SW 1271 (cell line): ENCODE measurements around the gene UROD.

ENCODE experiments used
- DNase-seq, 2 experiments: peaks; one replicate each; lab custom pipeline; 2025; lab: John Stamatoyannopoulos, UW

The UROD gene

DNA sequence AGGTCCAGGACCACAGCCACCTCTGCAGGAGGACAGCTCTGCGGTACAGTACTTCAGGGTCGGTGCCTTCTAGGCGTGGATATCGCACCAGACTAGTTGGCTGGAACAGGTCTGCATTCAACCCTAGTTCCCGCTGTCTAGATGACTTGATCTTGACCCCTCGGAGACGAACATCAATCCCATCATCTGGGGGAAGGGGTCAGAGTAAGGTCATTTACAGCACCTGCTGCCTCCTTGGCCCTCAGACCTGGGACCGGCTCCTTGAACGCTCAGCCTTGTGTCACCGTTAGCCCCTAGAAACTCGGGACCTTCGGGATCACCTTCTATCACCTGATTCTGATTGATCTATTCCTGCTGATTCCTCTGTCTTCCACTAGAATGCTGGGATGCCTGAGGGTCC lies 3.5 kb upstream of the UROD start:
- no peak for DNase-seq

DNA sequence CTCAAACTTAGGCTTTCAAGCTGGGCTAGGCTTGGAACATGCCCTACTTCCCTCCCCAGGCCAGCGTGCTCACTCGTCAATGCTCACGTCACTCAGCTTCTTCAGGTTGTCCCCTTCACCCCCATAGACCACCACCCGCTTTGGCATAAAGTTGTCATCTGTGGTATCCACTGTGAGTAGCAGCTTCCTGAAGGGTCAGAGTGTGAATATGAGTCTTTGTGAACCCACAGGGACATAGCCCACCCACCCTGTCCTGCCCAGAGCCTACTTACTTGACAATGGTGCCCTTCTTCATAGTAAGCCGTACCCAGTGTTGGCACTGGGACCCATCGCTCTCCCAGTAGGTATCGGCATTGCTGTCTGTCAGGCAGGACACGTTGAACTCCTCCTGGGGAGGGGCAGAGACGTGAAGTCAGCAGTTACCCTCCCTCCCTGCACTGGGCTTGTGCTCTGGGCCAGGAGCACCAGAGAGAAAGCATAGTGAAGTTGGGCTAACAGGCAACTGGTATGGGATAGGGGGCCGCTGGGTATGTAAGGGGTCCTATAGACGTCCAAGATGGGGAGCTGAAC lies 2.7 kb upstream of the UROD start:
- no peak for DNase-seq

DNA sequence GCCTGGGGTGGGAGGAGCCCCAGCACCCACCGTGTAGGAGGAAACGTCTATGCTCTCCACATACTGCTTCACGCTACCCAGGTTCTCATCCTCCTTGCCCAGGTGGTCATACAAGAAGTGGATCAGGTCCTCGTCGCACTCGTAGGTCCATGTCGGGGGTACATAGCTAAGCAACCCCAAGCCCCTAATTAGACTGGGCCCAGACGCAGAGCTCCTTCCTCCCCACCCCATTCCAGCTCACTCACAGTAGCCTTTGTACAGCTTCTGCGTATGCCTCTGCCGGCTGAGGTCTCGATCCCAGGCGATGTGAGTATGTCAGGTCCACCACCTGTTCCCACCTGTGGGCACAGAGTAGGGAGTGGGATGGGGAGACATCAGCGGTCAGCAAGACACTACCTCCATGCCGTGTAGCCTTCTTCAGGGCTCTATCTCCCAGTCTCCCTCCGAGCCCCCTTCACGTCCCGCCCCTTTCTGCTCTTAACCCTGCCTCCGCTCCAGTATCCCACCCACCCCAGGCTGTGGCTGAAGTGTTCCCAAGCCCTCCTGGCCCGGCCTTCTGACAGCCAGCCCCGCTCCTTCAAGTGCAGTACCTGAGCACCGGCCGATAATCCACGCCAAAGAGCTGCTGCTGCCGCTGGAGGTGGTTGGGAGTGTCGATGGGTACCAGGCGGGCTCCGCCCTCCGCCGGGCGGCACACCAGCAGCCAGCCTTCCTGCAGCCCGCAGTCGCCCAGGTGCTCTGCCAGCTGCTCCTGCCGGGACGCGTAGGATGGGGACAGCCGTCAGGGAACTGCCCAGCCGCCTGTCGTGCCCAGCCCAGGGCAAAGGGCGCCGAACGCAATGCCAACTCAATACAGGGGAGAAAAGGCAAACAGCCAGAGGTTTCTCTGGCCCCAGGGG lies 1.8 kb upstream of the UROD start:
- no peak for DNase-seq

DNA sequence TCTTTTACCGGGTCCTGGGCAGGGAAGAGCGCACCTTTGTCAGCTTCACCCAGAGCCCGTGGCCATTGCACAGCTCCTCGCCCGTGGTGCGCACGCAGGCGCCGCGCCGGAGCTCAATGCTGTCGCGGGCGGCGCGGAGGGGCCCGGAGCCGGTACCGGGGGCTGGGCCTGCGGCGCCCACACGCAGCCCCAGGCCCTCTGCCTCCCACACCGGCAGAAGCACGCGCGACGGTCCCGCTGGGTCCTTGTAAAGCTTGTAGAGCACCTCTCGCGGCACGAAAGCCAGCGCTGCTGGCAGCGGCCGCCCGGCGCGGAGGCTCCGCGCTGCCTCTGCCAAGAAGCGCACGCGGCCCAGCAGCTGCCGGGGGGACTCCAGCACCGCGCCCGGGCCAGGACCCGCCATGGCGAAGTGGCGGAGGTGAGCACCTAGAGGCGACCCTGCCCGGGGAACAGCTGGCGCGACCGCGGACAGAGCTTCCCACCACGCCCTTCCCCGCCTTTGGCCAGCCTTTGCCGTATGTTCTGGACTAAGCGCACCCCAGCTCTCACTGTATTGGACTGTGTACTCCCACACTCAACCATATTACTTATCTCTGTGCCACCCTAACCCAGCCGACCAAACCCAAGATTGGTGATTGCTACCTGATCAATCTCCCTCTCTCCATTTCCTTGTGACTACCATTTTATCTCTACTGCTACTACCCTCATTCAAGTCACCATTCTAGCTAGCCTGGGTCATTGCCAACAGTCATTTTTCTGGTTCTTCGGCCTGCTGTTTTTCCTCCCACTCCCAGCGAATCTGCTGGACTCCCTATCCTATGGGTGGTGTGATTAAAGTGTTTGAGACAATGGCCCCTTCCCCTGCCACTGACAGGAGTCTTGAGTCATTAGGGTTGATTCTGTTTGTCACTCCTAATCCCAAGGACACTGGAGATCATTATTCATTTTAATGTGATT lies 921 bp upstream of the UROD start, which contains the start of gene HECTD3:
TSS of gene HECTD3 (minus strand) at position 470 of the 957 bp plus-strand sequence. CDS start at position 403, 67 bp downstream.
- peak; percentile 26 to 71 for DNase-seq

GRCh38 chr1:45012639-45013278 lies 705 bp downstream of the UROD start:
- peak in 1 of 2 experiments; percentile 42 for DNase-seq

- no peak for DNase-seq
Observed at GRCh38 chr1:45013551-45014209, 1.6 kb downstream of the UROD start.

- DNase-seq = peak; percentile 21 to 59
Observed at GRCh38 chr1:45014321-45015028, 2.4 kb downstream of the UROD start.

DNA sequence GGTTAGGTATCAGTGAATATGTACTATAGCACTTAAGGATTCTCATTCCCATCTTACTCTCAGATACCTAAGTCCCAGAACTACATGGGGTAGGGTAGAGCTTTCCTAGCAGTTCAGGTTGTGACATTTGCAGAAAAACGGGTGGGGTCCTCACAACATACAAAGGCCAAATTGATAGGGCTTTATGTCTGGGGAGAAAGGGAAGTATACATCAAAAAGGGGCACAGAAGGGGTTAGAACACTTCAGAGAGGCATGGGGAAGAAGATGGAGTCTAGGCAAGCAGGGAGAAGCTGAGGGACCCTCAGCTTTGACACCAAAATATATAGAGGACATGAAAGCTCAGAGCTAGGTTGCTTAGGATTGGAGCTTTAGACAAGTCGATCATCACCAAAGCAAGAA lies 3.6 kb downstream of the UROD start:
- no peak for DNase-seq

- no peak for DNase-seq
Observed at GRCh38 chr1:45016090-45016697, 4.1 kb downstream of the UROD start.

GRCh38 chr1:45016767-45017166 lies 4.7 kb downstream of the UROD start:
- no peak for DNase-seq

DNA sequence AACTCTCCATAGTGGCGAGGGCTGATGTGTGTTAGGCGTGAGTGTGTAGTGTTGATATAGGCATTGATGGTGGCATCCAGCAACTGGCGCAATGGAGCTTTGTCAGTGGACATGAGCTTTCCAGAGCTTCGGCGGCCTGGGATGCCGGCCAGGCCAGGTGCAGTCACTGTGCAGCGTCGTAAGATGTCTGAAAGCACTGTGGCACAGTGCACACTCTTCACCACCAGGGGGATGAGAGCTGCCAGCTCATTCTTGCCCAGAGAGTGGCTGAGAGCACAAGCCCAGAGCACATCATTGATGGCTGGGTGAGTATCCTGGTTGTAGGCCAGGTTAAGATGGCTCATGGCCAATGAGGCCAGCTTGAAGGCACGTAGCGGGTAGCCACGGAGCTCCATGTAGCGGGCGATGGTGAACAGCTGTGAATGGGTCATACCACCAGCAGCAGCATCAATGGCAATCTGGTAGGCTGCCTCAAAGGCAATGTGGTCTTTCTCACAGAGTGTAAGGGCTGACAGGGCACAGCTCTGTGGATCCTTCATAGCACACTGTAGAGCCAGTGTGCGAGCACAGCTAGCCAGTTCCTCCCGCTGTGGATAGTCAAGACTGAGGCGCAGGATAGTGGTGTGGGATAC lies 6.7 kb downstream of the UROD start:
- DNase-seq = peak in 1 of 2 experiments; percentile 24

- no peak for DNase-seq
Observed at GRCh38 chr1:45023663-45024062, 11.6 kb downstream of the UROD start.

DNA sequence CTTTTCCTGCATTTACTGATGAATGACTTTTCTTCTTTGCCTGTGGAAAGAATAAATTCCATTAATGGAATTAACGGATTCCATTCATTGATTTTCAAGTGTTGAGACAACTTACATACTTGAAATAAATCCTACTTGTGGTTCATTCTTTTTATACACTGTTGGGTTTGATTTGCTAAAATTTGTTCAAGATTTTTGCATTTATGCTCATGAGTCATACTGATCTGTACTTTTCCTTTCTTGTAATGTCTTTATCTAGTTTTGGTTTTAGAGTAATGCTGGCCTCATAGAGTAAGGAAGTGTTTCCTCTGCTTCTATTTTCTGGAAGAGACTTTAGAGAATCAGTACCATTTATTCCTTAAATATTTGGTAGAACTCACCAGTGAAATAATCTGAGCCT lies 14.4 kb downstream of the UROD start:
- no peak for DNase-seq

GRCh38 chr1:45032837-45033236 lies 20.8 kb downstream of the UROD start:
- no peak for DNase-seq

GRCh38 chr1:45033356-45033755 lies 21.3 kb downstream of the UROD start:
- DNase-seq = no peak

- no peak for DNase-seq
Observed at GRCh38 chr1:45035631-45036301, 23.7 kb downstream of the UROD start.

GRCh38 chr1:45037456-45037855 lies 25.4 kb downstream of the UROD start:
- DNase-seq = no peak

- no peak for DNase-seq
Observed at GRCh38 chr1:45038240-45038639, 26.2 kb downstream of the UROD start.
